GM21825 (cell line): Measurements from ENCODE around the gene PTPRM.
A peak's percentile ranks its signal among the peaks of the same experiment; 100 is the strongest.

Experiments
- ATAC-seq: cut with Tn5 transposase; IDR thresholded peaks from one replicate; pipeline ENCODE4 v1.9.1; 2021; ENCODE audit warnings: mild to moderate bottlenecking, moderate library complexity; ENCODE audit not compliant: unreplicated experiment

PTPRM gene

DNA sequence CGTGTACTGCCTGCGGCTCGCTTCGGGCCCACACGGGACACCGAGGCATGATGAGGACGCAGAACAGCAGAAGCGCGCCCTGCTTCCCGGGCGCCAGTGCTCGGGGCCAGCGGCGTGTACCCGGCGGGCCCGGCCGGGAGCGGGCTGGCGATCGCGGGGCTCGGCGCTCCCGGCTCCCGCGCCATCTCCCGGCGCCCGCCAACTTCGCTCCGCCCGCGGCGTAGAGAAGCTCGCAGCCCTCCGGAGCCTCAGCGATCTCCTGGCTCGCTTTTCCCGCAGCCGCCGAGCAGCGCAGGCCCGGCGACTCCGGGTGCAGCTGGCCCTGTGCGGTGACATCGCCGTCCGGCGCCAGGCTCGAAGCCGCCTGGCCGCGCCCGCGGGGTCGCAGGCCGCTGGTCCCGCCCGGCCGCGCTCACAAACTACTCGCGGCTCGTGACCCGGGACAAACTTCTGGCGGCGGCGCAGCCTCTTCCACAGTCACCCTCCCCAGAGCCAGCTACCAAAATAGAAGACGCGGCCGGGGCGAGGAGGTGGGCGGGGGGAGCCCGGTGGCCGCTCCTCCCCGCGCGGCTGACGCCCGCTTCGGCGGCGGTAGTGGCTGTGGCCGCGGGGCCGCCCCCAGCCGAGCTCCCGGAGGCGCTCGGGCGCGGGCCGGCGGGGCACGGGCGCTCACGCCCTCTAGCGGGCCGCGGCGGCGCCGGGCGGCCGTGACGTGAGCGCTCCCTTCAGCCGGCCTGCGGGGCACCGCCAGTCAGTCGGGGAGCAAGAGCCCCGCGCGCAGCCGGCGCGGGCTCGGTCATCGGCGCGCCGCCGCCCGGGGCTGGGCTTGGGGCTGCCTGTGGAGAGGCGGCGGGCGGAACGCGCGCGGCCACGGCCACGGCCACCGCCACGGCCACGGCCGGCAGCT, at the start of gene PTPRM:
TSS of gene PTPRM (plus strand) at position 750 of the 907 bp plus-strand sequence. CDS start 503 bp downstream, outside the sequence.
- ATAC-seq = peak; percentile 92

DNA sequence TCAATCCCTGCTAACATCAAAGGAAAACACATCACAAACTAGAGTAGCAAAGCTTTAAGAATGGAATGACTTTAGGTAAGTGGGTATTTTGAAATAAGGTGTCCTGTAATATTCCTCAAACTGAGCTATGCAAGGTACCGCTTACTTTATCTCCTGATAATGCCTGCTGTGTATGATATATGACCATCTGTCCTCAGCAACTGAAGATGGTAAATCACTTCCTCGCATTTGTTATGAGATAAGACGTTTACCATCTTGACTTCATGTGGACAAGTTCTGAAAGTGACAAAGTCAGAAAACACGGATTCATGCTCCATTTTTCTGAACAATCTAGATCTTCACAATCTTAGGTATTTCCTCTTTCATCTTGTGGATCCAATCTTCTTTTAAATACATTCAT, 49.3 kb upstream of the PTPRM start:
- no peak for ATAC-seq

GRCh38 chr18:7520200-7520785, 46.8 kb upstream of the PTPRM start:
- ATAC-seq = no peak

- no peak for ATAC-seq
Measured at GRCh38 chr18:7521226-7521856, 45.8 kb upstream of the PTPRM start.

GRCh38 chr18:7523772-7524171, 43.3 kb upstream of the PTPRM start:
- ATAC-seq = no peak

- ATAC-seq = no peak
Measured at GRCh38 chr18:7524786-7525185, 42.3 kb upstream of the PTPRM start.

DNA sequence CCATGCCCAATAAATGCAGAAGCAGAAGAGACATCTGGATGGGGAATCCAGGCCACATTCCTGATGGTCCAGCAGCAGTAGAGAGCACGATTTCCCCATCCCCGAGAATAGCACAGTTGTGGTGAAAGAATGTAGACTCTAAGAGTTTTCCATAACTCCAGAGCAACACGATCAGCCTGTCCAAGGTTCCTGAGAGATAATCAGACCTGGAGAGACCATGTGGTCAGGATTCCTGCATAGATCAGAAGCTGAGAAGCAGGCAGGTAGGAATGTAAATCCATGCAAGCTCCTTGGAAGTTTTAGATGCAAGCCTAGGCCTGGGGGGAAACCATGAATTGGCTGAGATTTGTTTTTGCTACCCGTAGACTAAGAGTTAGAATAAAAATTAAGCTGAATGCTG, 34.2 kb upstream of the PTPRM start:
- no peak for ATAC-seq

DNA sequence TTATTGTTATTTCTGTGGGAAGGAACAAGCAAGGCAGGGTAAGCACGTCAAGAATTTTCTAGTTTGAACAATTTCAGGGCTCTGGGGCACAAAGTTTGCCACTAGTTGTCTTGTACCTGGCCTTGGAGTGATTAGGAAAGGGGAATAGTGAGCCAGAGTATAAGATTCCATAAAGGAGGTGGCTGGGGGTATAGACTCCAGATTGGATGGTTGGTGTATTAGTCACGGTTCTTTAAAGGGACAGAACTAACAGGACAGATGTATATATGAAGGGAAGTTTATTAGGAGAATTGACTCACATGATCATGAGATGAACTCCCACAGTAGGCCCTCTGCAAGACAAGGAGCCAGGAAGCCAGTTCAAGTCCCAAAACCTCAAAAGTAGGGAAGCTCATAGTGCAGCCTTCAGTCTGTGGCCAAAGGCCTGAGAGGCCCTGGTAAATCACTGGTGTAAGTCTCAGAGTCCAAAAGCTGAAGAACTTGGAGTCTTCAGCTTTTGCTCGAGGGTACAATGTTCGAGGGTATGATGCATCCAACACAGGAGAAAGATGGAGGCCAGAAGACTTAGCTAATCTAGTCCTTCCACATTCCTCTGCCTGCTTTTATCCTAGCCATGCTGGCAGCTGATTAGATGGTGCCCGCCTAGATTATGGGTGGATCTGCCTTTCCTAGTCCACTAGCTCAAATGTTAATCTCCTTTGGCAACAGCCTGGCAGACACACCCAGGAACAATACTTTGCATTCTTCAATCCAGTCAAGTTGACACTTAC, 31.5 kb upstream of the PTPRM start:
- no peak for ATAC-seq

GRCh38 chr18:7537145-7537544, 30.0 kb upstream of the PTPRM start:
- no peak for ATAC-seq

- no peak for ATAC-seq
Measured at GRCh38 chr18:7541835-7542234, 25.3 kb upstream of the PTPRM start.

GRCh38 chr18:7544686-7545085, 22.4 kb upstream of the PTPRM start:
- no peak for ATAC-seq

DNA sequence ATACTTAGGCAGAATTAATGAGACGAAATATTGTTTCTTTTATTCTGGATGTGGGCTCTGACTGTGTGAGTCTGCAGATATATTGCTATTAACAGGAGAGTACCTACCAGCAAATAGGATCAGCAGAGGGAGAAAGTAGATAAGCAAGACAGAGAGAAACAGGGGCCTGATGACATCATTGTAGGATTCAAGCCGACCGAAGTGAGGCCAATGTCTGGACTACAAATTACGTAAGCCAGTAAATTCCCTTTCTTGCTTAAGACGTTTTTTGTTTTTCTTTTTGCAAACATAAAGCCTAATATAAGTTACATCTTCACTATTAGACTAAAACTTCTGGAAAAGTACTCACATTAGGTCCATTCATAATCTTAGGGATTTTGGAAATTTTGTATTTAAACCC, 21.4 kb upstream of the PTPRM start:
- no peak for ATAC-seq

DNA sequence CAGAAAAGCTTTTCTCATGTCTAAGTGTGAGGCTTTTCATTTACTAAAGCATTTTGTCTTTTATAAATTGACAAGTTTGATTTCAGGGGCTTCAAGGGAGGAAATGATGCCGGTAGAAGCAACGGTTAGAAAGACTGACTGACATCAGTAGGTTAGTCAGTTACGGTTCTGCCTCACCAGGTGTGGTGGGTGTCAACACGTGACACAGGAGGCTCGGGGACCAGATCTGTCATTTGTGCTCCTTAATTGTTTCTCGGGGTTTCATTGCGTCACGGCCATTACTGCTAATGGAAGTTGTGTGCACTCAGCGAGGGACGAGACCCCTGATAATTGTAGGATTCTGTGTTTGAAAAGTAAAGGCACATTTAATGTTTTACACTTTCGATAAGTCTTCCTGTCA, 18.9 kb upstream of the PTPRM start:
- ATAC-seq = no peak

DNA sequence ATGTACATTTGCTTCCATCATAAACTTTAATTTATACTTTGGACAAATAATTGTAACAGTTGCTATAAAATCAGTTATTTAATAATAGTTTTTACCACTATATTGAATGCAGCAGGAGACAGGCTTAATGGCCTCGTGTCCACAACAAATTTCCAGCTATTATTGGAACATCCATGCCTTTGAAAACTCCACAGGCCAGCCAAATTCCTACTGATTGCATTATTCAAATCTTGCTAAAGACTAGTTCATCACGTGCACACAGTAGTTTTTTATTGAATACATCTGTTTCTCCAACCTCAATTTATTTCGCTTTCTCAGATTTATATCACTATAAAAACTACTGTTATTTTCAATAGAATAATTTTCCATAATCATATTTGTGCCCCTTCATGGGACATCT, 18.4 kb upstream of the PTPRM start:
- no peak for ATAC-seq

DNA sequence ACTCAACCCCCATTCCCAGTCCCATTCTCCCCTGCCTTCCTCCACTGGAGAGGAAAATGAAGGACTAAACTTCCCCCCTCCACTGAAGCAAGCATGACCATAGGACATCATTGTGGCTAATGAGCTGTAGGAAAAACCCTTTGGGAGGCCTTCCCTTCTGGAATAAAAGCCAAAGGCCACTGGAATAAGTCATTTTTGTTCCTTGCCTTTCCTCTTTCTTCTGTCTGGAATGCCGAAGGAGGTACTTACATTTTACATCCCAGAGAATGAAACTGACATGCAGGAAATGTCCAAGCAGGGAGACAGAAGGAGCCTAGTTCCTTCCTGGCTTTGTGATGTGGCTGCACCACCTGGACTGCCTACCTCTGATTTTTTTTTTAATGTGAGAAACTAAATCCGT, 9.1 kb upstream of the PTPRM start:
- ATAC-seq = no peak

DNA sequence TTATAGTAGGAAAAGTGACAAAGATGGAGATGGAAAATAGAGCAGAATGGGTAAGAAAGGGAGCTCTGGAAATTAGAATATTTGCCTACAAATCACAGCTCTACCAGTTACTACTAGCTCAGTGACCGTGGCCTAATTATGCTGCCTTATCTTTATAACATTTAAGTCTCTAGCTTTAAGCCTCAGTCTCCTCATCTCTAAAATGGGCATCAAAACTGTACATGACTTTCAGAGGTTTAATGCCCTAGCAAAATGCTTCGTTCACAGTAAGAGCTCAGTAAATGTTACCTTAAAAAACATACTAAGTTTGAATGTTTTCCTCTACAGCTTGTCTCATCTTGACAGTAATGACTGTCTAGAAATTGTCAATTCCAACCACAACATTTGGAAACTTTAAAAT, 8.3 kb upstream of the PTPRM start:
- no peak for ATAC-seq

DNA sequence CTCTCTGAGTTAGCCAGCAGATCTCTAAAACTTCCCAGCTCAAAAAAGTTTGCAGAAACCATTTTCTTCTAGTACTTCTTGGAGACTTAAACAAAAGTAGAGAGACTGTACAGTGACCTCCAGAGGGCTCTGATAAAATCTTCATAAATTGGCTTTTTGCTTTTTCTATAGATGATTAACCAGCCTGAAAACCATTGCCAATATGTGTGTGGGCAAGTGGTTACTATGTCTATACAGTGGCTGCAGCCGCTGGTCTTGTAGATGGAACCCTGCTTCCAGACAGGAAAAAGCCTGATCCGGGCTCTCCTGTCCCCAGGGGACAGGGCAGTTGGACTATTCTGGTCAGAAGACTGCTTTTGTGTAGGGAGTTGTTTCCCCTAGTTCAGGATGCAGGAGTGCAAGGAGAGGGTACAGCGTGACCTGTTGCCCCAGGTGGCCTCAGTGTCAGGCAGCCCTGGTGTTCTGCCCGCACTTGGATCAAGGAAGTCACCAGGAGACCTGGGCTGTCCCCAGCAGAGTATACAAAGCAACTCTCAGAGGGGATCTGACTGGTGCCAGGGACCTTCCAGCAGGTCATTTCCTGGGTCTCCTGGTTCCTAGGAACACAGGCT, 7.3 kb upstream of the PTPRM start:
- ATAC-seq = no peak

GRCh38 chr18:7561909-7562460, 5.1 kb upstream of the PTPRM start:
- ATAC-seq = no peak

- no peak for ATAC-seq
Measured at GRCh38 chr18:7562491-7562890, 4.6 kb upstream of the PTPRM start.

- ATAC-seq = no peak
Measured at GRCh38 chr18:7565677-7566076, 1.4 kb upstream of the PTPRM start.

DNA sequence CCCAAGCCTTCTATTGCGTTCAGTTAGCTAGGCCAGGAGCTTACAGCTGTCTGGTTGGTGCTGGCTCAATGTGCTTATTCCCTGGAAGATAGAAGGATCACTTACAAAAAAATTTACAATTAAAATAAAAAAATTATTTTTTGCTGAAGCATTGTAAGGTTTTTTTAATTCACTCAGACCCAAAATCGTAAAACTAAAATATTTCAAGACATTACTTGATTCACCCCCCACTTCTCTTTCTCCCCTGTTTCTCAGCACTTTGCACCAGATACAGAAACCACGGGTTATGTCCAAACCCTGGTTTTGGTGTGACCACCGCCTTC, 911 bp upstream of the PTPRM start:
- no peak for ATAC-seq
